Common myeloid progenitor, CD34-positive (primary cell): ENCODE results near the gene OGFR.

ENCODE experiments used
- CTCF ChIA-PET: fragments of 350-600 bp; sonication (Branson Sonifier 250); formaldehyde crosslinking; loops from one replicate; lab custom pipeline; 2021; ENCODE audit warnings: antibody characterized with exemption; lab: Charles Lee
- POLR2A ChIA-PET: fragments of 350-600 bp; sonication (Branson Sonifier 250); formaldehyde crosslinking; loops from one replicate; lab custom pipeline; 2021; ENCODE audit warnings: antibody characterized with exemption; lab: Charles Lee
- DNase-seq, 3 donors: peaks; one replicate each; pipeline versions ENCODE4 v3.0.0 to v3.0.0-alpha.2; 2013
- H3K27ac ChIP-seq, 2 experiments: 1 replicate in 1 of 2; 2 replicates in 1 of 2; pipeline ENCODE4 v1.7.0; 2013; ENCODE audit warnings: inconsistent platforms in 2 of 2, low read length in 2 of 2, mild to moderate bottlenecking in 2 of 2, low read depth in 1 of 2, moderate library complexity in 1 of 2; ENCODE audit not compliant: severe bottlenecking in 2 of 2, insufficient read depth in 1 of 2, poor library complexity in 1 of 2
- H3K27me3 ChIP-seq, 5 experiments: replicated peaks in 2 of 5; 1 replicate in 3 of 5; 2 replicates in 2 of 5; pipeline versions ENCODE4 v1.6.1 to v1.7.0; 2013; ENCODE audit warnings: low read length in 4 of 5, mild to moderate bottlenecking in 2 of 5, moderate library complexity in 2 of 5, inconsistent platforms in 1 of 5; ENCODE audit not compliant: insufficient read depth in 5 of 5, control insufficient read depth in 4 of 5
- H3K36me3 ChIP-seq, 4 experiments: 1 replicate in 2 of 4; 2 replicates in 2 of 4; pipeline versions ENCODE4 v1.6.1 to v1.7.0; 2013; ENCODE audit warnings: low read length in 3 of 4, control low read depth in 1 of 4, mild to moderate bottlenecking in 1 of 4; ENCODE audit not compliant: control insufficient read depth in 4 of 4, insufficient read depth in 4 of 4
- H3K4me1 ChIP-seq, 4 experiments: 1 replicate in 3 of 4; 2 replicates in 1 of 4; pipeline versions ENCODE4 v1.6.1 to v1.7.1; 2013; ENCODE audit warnings: low read length in 3 of 4, mild to moderate bottlenecking in 3 of 4, control low read depth in 1 of 4, inconsistent platforms in 1 of 4, moderate library complexity in 1 of 4; ENCODE audit not compliant: control insufficient read depth in 4 of 4, insufficient read depth in 4 of 4; ENCODE audit errors: control extremely low read depth in 1 of 4
- H3K4me3 ChIP-seq, 7 experiments: 1 replicate in 4 of 7; 2 replicates in 3 of 7; pipeline versions ENCODE4 v1.5.1 to v1.7.0; 2013; ENCODE audit warnings: mild to moderate bottlenecking in 7 of 7, low read length in 6 of 7, moderate library complexity in 6 of 7, inconsistent platforms in 2 of 7, low read depth in 2 of 7, control low read depth in 1 of 7; ENCODE audit not compliant: insufficient read depth in 4 of 7, control insufficient read depth in 1 of 7; ENCODE audit errors: extremely low read depth in 1 of 7
- H3K9me3 ChIP-seq, 5 experiments: 1 replicate in 4 of 5; 2 replicates in 1 of 5; pipeline versions ENCODE4 v1.6.1 to v1.7.1; 2013; ENCODE audit warnings: low read length in 4 of 5, mild to moderate bottlenecking in 2 of 5, inconsistent platforms in 1 of 5, low read depth in 1 of 5, moderate library complexity in 1 of 5; ENCODE audit not compliant: control insufficient read depth in 4 of 5, insufficient read depth in 2 of 5; ENCODE audit errors: control extremely low read depth in 1 of 5
- WGBS: methylation state at CpG from one replicate; pipeline ENCODE4 v1.1.5; 2013; ENCODE audit not compliant: insufficient coverage; 5-methylcytosine and 5-hydroxymethylcytosine counted together

The OGFR gene

DNA sequence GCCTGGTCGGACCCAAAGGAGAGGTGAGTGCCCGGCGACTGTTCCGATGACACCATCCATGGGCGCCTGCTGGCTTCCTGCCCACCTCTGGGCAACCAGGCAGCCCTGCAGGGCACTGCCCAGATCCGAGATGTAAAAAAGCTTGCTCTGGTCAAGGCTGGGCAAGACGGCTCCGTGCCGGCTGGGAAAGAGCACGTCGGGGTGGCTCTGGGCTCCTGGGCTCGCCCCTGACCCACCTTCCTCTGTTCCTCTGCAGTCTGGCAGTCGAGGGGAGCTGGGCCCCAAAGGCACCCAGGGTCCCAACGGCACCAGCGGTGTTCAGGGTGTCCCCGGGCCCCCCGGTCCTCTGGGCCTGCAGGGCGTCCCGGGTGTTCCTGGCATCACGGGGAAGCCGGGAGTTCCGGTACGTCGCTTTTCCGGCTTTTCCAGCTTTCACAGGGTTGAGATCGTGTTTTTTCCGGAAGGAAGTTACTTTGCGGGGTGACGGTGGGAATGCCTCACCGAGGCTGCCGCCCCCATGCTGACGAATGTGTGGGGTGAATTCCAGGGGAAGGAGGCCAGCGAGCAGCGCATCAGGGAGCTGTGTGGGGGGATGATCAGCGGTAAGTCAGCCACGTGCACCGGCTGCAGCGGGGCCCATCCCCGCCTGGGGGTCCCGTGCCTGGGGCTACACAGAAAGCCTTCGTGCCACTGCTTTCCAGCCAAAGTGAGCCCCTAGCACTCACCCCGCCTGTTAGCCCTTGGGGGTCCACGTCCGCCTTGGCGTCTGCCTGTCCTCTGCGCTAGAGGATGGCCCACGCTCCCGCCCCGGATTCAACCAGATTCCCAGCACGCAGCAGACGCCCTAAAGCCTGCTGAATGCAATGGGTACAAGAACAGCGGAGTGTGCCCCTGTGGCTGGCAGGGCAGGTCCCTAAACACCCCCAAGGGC is 31.6 kb downstream of the OGFR start:
- no peak for DNase-seq
- Histone ChIP-seq H3K36me3 (no peaks in the 10 kb centered on the region), H3K9me3 (no peaks in the 10 kb centered on the region), H3K4me3 (no peak overlapping the region), H3K4me1 (peaks cover 0 to 17% (median 14%) of the 10 kb centered on the region in 4 experiments), H3K27me3 (no peaks in the 10 kb centered on the region), H3K27ac (no peak overlapping the region)
- WGBS = 89% methylated on average over 46 of the region's 52 CpGs
- ChIA-PET POLR2A (no interaction called here), CTCF (interaction anchor here (0.9 to 1.4 kb wide), 3 partner anchors 9 to 17 kb away, joined by 3 read pairs; no protein-coding TSS in a partner anchor)

DNA sequence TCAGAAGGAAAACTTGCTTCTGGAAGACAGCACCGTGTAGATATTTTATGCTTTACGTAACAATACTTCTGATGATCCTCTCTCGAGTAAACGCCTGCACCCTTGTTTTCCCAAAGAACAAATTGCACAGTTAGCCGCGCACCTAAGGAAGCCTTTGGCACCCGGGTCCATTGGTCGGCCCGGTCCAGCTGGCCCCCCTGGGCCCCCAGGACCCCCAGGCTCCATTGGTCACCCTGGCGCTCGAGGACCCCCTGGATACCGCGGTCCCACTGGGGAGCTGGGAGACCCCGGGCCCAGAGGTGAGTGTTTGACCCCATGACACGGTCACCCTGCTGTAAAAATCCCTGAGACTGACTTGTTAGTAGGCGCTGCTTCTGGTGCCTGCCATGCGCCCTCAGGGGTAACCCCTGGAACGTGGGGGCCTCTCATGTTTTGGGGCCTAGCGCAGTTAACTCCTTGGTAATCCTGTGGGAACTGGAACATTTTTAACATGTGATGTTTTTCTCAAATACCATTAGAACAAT is 32.4 kb downstream of the OGFR start:
- whole genome bisulfite sequencing = 99% methylated on average over 17 of the region's 19 CpGs
- ChIA-PET POLR2A (no interaction called here), CTCF (interaction anchor here (0.9 to 1.4 kb wide), 3 partner anchors 8 to 17 kb away, joined by 3 read pairs; no protein-coding TSS in a partner anchor)

GRCh38 chr20:62837790-62838127 is 33.1 kb downstream of the OGFR start:
- no peak overlapping the region for H3K27ac ChIP-seq
- no peak for DNase-seq
- CTCF ChIA-PET = no interaction called here
- H3K4me3 ChIP-seq = no peak overlapping the region
- POLR2A ChIA-PET = no interaction called here
- H3K36me3 ChIP-seq = no peaks in the 10 kb centered on the region
- H3K4me1 ChIP-seq = peaks cover 0 to 7% (median 4%) of the 10 kb centered on the region in 4 experiments
- WGBS = 91% methylated on average over 6 of the region's 8 CpGs
- H3K9me3 ChIP-seq = no peaks in the 10 kb centered on the region
- no peaks in the 10 kb centered on the region for H3K27me3 ChIP-seq

More for the DNA sequence above, 32.4 kb downstream of the OGFR start:
- H3K4me3 ChIP-seq = no peak overlapping the region
- no peaks in the 10 kb centered on the region for H3K27me3 ChIP-seq
- H3K27ac ChIP-seq = no peak overlapping the region
- no peaks in the 10 kb centered on the region for H3K9me3 ChIP-seq
- DNase-seq = no peak
- H3K36me3 ChIP-seq = no peaks in the 10 kb centered on the region
- H3K4me1 ChIP-seq = peaks cover 0 to 14% (median 11%) of the 10 kb centered on the region in 4 experiments

DNA sequence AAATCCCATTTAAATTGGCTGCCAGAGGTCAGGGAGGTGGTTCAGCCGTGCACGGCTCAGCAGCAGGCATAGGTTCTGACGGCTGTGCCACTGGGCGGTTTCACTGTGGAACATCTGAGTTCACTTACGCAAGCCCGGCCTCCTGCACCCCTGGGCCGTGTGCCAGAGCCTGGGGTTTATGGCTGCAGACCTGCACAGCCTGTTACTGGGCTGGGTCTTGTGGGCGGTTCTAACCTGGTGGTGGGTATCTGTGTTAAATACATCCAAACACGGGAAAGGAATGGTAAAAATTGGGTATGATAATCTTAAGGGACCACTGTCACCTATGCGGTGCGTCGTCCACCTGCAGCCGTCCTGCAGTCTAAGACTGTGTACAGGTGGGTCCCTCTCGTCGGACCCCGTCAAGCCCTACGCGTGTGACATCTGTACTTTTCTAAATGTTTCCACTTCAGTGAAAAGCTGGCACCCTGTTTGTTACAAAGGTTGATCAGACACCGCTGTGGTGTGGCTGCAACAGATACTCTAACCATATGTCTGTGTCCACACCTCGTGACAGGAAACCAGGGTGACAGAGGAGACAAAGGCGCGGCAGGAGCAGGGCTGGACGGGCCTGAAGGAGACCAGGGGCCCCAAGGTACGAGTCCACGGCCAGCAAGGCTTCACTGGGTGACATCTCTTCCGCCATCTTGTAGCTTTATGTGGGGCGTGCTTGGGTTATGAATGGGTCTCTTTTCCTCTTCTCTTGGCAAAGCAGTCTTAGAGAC is 33.7 kb downstream of the OGFR start:
- H3K4me1 ChIP-seq = peaks cover 0 to 3% (median 0%) of the 10 kb centered on the region in 4 experiments
- no peaks in the 10 kb centered on the region for H3K36me3 ChIP-seq
- 92% methylated on average over 26 of the region's 27 CpGs for WGBS
- no peaks in the 10 kb centered on the region for H3K27me3 ChIP-seq
- no peak overlapping the region for H3K4me3 ChIP-seq
- no peaks in the 10 kb centered on the region for H3K9me3 ChIP-seq
- DNase-seq = no peak
- POLR2A ChIA-PET = interaction anchor here (0.6 kb wide), 1 partner anchor 214 kb away, joined by 3 read pairs; no protein-coding TSS in a partner anchor
- H3K27ac ChIP-seq = no peak overlapping the region
- CTCF ChIA-PET = interaction anchor here (1.7 kb wide), 1 partner anchor 13 kb away, joined by 3 read pairs; no protein-coding TSS in a partner anchor

GRCh38 chr20:62839261-62839660 is 34.6 kb downstream of the OGFR start:
- Histone ChIP-seq H3K4me1 (peaks cover 0 to 3% (median 0%) of the 10 kb centered on the region in 4 experiments), H3K4me3 (no peak overlapping the region), H3K27me3 (no peaks in the 10 kb centered on the region), H3K9me3 (no peaks in the 10 kb centered on the region), H3K27ac (no peak overlapping the region), H3K36me3 (no peaks in the 10 kb centered on the region)
- CTCF ChIA-PET = interaction anchor here (0.6 to 1.7 kb wide), 4 partner anchors 14 to 246 kb away, joined by 3 to 4 read pairs (median 3); no protein-coding TSS in a partner anchor
- no peak for DNase-seq
- POLR2A ChIA-PET = no interaction called here
- WGBS = 93% methylated on average over 3 of the region's 8 CpGs

DNA sequence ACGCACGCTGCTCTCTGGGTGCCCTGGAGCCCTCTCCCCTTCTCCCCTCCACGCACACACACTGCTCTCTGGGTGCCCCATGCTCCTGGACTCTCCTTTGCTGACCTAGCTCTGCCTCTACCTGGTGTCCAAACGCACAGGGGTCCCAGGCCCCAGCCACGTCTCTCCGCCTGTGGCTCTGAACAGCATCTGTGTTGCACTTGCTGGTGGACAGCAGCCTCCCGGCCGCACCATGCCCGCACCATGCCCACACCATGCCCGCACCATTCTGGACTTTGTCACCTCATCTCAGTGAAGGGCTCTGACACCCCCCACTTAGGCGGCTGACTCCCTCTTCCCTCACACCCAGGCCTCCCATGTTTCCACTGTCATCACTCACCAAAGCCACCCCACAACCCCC is 35.2 kb downstream of the OGFR start:
- no peaks in the 10 kb centered on the region for H3K36me3 ChIP-seq
- DNase-seq = no peak
- 97% methylated on average over 11 of the region's 11 CpGs for WGBS
- peaks cover 0 to 3% (median 0%) of the 10 kb centered on the region in 4 experiments for H3K4me1 ChIP-seq
- POLR2A ChIA-PET = no interaction called here
- H3K27ac ChIP-seq = no peak overlapping the region
- no peaks in the 10 kb centered on the region for H3K27me3 ChIP-seq
- no peaks in the 10 kb centered on the region for H3K9me3 ChIP-seq
- CTCF ChIA-PET = interaction anchor here (1.7 kb wide), 1 partner anchor 15 kb away, joined by 3 read pairs; no protein-coding TSS in a partner anchor
- H3K4me3 ChIP-seq = no peak overlapping the region
